SK-N-SH (cell line): Measurements from ENCODE around the gene ERC2. TPM values are rescaled to one million over a fixed set of nuclear protein-coding genes. Genes with fewer than 3 reads are reported as not detected.
A peak's percentile ranks its signal among the peaks of the same experiment; 100 is the strongest.

Experiments
- CTCF ChIA-PET: fragments of 300-600, 350-600 bp; formaldehyde crosslinking; extraction: SDS; loops from one replicate; lab custom pipeline; 2021; lab: Yijun Ruan, JAX
- POLR2A ChIA-PET: fragments of 350-600 bp; sonication (Branson Sonifier 250); formaldehyde crosslinking; extraction: SDS; loops from one replicate; lab custom pipeline; 2020; ENCODE audit warnings: antibody characterized with exemption, inconsistent platforms; lab: Yijun Ruan, JAX
- DNase-seq: peaks from one replicate; pipeline ENCODE4 v3.0.0; 2012
- H2AFZ ChIP-seq: fragments of 200-600 bp; sonication (generic); 2 replicates; pipeline ENCODE4 v1.8.1; 2016; ENCODE audit warnings: antibody characterized with exemption, mild to moderate bottlenecking, low read depth
- H3F3A ChIP-seq: fragments of 200-600 bp; sonication (generic); replicated peaks from 2 replicates; pipeline ENCODE3; 2016; ENCODE audit warnings: antibody characterized with exemption, mild to moderate bottlenecking; ENCODE audit not compliant: insufficient read depth
- H3K27ac ChIP-seq, 2 experiments: fragments of 200-500 bp in 1 of 2; fragments of 200-600 bp in 1 of 2; sonication (Bioruptor generic) in 1 of 2; sonication (generic), shearing (Covaris generic) in 1 of 2; 2 replicates each; pipeline versions ENCODE4 v1.5.1 to v1.6.1; 2014 to 2016; ENCODE audit warnings: low read depth in 2 of 2, inconsistent platforms in 1 of 2, low read length in 1 of 2, mild to moderate bottlenecking in 1 of 2, mixed read lengths in 1 of 2
- H3K27me3 ChIP-seq: fragments of 200-600 bp; sonication (generic), shearing (Covaris generic); 2 replicates; pipeline ENCODE4 v1.6.1; 2016; ENCODE audit warnings: mixed run types; ENCODE audit not compliant: insufficient read depth
- H3K36me3 ChIP-seq, 2 experiments: fragments of 200-500 bp in 1 of 2; fragments of 200-600 bp in 1 of 2; sonication (Bioruptor generic) in 1 of 2; sonication (generic) in 1 of 2; replicated peaks in 1 of 2; 2 replicates each; pipeline versions ENCODE3 to v1.5.1; 2014 to 2016; ENCODE audit warnings: low read length in 1 of 2, mild to moderate bottlenecking in 1 of 2; ENCODE audit not compliant: insufficient read depth in 2 of 2, control insufficient read depth in 1 of 2
- H3K4me1 ChIP-seq, 2 experiments: fragments of 200-500 bp in 1 of 2; fragments of 200-600 bp in 1 of 2; sonication (Bioruptor generic) in 1 of 2; sonication (generic), shearing (Covaris generic) in 1 of 2; 2 replicates each; pipeline versions ENCODE4 v1.5.1 to v1.6.1; 2014 to 2016; ENCODE audit warnings: low read depth in 1 of 2, low read length in 1 of 2, mixed run types in 1 of 2; ENCODE audit not compliant: insufficient read depth in 2 of 2, control insufficient read depth in 1 of 2
- H3K4me2 ChIP-seq: fragments of 200-600 bp; sonication (generic), shearing (Covaris generic); 2 replicates; pipeline ENCODE4 v1.6.1; 2017; ENCODE audit warnings: mixed run types
- H3K4me3 ChIP-seq, 2 experiments: fragments of 200-500 bp in 1 of 2; fragments of 200-600 bp in 1 of 2; sonication (Bioruptor generic) in 1 of 2; sonication (generic), shearing (Covaris generic) in 1 of 2; 2 replicates each; pipeline versions ENCODE4 v1.5.1 to v1.8.1; 2014 to 2016; ENCODE audit warnings: low read depth in 2 of 2, inconsistent platforms in 1 of 2, low read length in 1 of 2, mild to moderate bottlenecking in 1 of 2, mixed read lengths in 1 of 2, moderate library complexity in 1 of 2
- H3K79me2 ChIP-seq: fragments of 200-600 bp; sonication (generic); 2 replicates; pipeline ENCODE4 v1.8.1; 2017; ENCODE audit warnings: mild to moderate bottlenecking; ENCODE audit not compliant: insufficient read depth
- H3K9ac ChIP-seq: fragments of 200-600 bp; sonication (generic); 2 replicates; pipeline ENCODE4 v1.6.1; 2017; ENCODE audit warnings: mixed run types
- H3K9me2 ChIP-seq: fragments of 200-600 bp; sonication (generic); 2 replicates; pipeline ENCODE4 v1.6.1; 2017; ENCODE audit warnings: mixed run types
- H3K9me3 ChIP-seq: fragments of 200-600 bp; sonication (generic); 2 replicates; pipeline ENCODE4 v1.6.1; 2017; ENCODE audit warnings: mixed run types, mild to moderate bottlenecking, moderate library complexity
- H4K20me1 ChIP-seq: fragments of 200-600 bp; sonication (generic); 2 replicates; pipeline ENCODE4 v1.6.1; 2017; ENCODE audit warnings: mild to moderate bottlenecking, mixed run types; ENCODE audit not compliant: insufficient read depth
- CHD2 ChIP-seq: fragments of 150-350 bp; IDR thresholded peaks from 2 replicates; pipeline ENCODE4 v1.6.1; 2018; ENCODE audit warnings: low read length; ENCODE audit not compliant: partially characterized antibody
- EP300 ChIP-seq, 2 experiments: IDR thresholded peaks; 2 replicates each; pipeline versions ENCODE4 v1.4.0 to v1.6.1; 2012; ENCODE audit warnings: borderline replicate concordance in 1 of 2, low read depth in 1 of 2, low read length in 1 of 2
- FOXJ3 ChIP-seq: sonication (generic); formaldehyde crosslinking; IDR thresholded peaks from 2 replicates; pipeline ENCODE4 v1.5.1; 2020; ENCODE audit warnings: mild to moderate bottlenecking, missing genetic modification reagents
- JUND ChIP-seq: IDR thresholded peaks from 2 replicates; pipeline ENCODE4 v1.4.0; 2012
- NFIC ChIP-seq: IDR thresholded peaks from 2 replicates; pipeline ENCODE4 v1.4.0; 2012; ENCODE audit warnings: borderline replicate concordance
- POLR2AphosphoS5 ChIP-seq: IDR thresholded peaks from 2 replicates; pipeline ENCODE4 v1.6.1; 2012; ENCODE audit warnings: low read depth, low read length
- REST ChIP-seq: IDR thresholded peaks from 2 replicates; pipeline ENCODE4 v1.6.1; 2012; ENCODE audit warnings: mild to moderate bottlenecking, low read depth, low read length, moderate library complexity
- RFX5 ChIP-seq: IDR thresholded peaks from 2 replicates; pipeline ENCODE4 v1.6.1; 2012; ENCODE audit warnings: mild to moderate bottlenecking, improper control_type of control experiment, low read length
- RXRA ChIP-seq: IDR thresholded peaks from 2 replicates; pipeline ENCODE4 v1.4.0; 2012; ENCODE audit warnings: low read depth, mild to moderate bottlenecking, borderline replicate concordance
- TAF1 ChIP-seq: IDR thresholded peaks from 2 replicates; pipeline ENCODE4 v1.6.1; 2012; ENCODE audit warnings: low read depth, mild to moderate bottlenecking, low read length, moderate library complexity, borderline replicate concordance
- WGBS: methylation state at CpG from one replicate; pipeline ENCODE4 v1.1.6; 2017; ENCODE audit warnings: low lambda C conversion rate; 5-methylcytosine and 5-hydroxymethylcytosine counted together
- polyA plus RNA-seq, 3 experiments: library from polyadenylated mRNA; depleted of rRNA; stranded (reverse); fragments of >200 nt; gene quantifications; 2 replicates each; pipeline ENCODE4 v1.2.3, GENCODE V29; 2012
- TF ChIP-seq, protein P1 (sequence below): IDR thresholded peaks from 2 replicates; pipeline ENCODE4 v1.4.0; 2012; ENCODE audit warnings: low read depth, borderline replicate concordance

The ERC2 gene
- polyA plus RNA-seq, 1 of the 3 experiments (the other 2 are of a cell fraction) = 1.6 TPM

DNA sequence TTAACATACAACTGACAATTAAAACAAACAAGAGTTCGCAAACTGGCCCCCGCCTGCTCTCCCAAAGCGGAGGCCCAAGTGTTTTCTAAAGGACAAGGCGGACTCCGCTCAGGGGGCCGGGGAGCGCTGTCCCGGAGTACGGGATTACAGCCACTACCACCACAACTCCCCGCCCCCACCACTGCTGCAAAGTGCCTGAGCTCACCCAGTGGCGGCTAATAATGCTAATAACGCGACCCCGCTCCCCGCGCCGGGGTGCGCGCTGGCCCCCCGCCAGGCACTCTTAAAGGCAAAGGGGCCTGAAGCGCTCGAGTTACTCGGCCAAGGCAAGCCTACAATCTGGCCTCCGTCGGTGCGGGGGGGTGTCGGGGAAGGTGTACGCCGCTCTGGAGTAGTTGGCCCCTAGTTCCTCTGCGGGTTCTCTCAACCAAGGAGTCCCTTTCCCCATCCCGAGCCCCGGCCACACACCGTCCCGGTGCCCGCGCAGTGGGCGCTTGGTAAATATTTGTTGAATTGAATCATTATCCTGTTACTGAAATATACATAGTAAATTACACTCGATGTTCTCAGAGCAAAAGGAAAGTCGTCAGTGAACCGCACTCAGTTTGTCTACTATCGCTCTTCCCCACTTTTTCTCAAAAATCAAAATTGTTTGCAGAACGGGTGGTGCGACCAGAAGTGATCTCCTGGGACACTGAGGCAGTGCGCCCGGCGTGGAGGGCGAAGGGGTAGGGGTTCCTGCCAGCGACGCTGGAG, 982.0 kb downstream of the ERC2 start:
- Histone ChIP-seq H2AFZ (no peak overlapping the region), H3K4me1 (peaks cover 7 to 31% of the 10 kb centered on the region in 2 experiments), H3K4me3 (peak overlapping the region; percentile 78 to 83), H3K9me3 (no peaks in the 10 kb centered on the region), H3K4me2 (peak overlapping the region; percentile 98), H3F3A (peaks cover 18% of the 10 kb centered on the region), H3K79me2 (peaks cover 67% of the 10 kb centered on the region), H3K27ac (peak overlapping the region; percentile 62 to 88), H3K27me3 (no peaks in the 10 kb centered on the region), H3K9ac (peak overlapping the region; percentile 96), H3K9me2 (no peaks in the 10 kb centered on the region), H3K36me3 (peaks cover 5 to 6% of the 10 kb centered on the region in 2 experiments), H4K20me1 (no peaks in the 10 kb centered on the region)
- ChIA-PET POLR2A (no interaction called here), CTCF (interaction anchor here (0.8 to 4.1 kb wide), 13 partner anchors 10 to 765 kb away, joined by 3 to 24 read pairs (median 3); no protein-coding TSS in a partner anchor)
- TF ChIP-seq RFX5 = no peak
- TF ChIP-seq, protein P1, sequence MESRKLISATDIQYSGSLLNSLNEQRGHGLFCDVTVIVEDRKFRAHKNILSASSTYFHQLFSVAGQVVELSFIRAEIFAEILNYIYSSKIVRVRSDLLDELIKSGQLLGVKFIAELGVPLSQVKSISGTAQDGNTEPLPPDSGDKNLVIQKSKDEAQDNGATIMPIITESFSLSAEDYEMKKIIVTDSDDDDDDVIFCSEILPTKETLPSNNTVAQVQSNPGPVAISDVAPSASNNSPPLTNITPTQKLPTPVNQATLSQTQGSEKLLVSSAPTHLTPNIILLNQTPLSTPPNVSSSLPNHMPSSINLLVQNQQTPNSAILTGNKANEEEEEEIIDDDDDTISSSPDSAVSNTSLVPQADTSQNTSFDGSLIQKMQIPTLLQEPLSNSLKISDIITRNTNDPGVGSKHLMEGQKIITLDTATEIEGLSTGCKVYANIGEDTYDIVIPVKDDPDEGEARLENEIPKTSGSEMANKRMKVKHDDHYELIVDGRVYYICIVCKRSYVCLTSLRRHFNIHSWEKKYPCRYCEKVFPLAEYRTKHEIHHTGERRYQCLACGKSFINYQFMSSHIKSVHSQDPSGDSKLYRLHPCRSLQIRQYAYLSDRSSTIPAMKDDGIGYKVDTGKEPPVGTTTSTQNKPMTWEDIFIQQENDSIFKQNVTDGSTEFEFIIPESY = no peak
- peak; percentile 85 for TF ChIP-seq NFIC
- no peak for TF ChIP-seq CHD2
- TF ChIP-seq FOXJ3 (CRISPR knock-in tag) = no peak
- no peak for TF ChIP-seq REST
- 0 out of 2 replicates have a peak, but pooled peaks have one; percentile 29 for TF ChIP-seq TAF1
- TF ChIP-seq RXRA = no peak; the same call in 1 of the 2 replicates
- TF ChIP-seq EP300 (IDR thresholded peaks at IDR 0.05; ENCODE audit: borderline replicate concordance in 1 of 2, low read depth in 1 of 2, low read length in 1 of 2) = peak in 1 of 2 experiments; percentile 61; a peak in 1 of 4 replicates
- TF ChIP-seq POLR2AphosphoS5 = 0 out of 2 replicates have a peak, but pooled peaks have one; percentile 12
- TF ChIP-seq JUND = no peak
- 4% methylated on average over 40 of the region's 49 CpGs for WGBS
- peak; percentile 54 for DNase-seq
